ENCODE data around the gene ACTRT2.

Gene ACTRT2

DNA sequence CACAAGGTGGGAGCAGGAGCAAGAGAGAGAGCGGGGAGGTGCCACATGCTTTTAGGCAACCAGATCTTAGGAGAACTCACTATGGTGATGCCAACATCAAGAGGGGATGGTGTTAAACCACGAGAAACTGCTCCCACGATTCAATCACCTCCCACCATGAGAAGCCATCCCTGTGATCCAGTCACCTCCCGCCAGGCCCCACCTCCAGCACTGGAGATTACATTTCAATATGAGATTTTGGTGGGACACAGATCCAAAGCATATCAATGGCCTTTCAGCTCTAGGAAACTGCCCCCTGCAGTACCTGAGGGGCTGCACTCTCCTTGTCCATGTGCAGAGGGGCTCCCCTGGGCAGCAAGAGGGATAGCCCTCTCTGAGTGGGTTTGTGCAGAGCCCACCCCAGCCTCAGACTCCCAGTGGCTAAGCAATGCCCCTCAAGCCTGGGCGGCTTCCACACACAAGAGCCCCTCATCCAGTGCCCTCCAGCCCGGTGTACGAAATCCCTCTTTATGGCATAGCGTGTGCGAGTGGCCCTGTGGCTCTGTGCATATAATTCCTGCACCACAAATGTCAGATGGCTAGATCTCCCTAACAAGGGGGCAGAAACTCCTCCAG, 32.2 kb downstream of the ACTRT2 start:
- H3K9me3 ChIP-seq (ENCODE audit: insufficient read depth, low read depth, low read length): peaks cover 14% of the 10 kb centered on the region
- no peak overlapping the region for H2AFZ ChIP-seq (ENCODE audit: insufficient read depth, low read length, poor library complexity)
- H2BK12ac ChIP-seq (ENCODE audit: low read length): no peak overlapping the region
- no peak overlapping the region for H2AK5ac ChIP-seq (ENCODE audit: low read length)
- no peaks in the 10 kb centered on the region for H3K79me1 ChIP-seq (ENCODE audit: low read length)
- H3K4me2 ChIP-seq (ENCODE audit: low read length): no peak overlapping the region
- no peak overlapping the region for H3K4ac ChIP-seq (ENCODE audit: low read depth, low read length)
- no peak overlapping the region for H4K8ac ChIP-seq (ENCODE audit: low read depth, low read length)
- no peak for DNase-seq
- no peak overlapping the region for H4K12ac ChIP-seq (ENCODE audit: low read depth, low read length)
- H3K18ac ChIP-seq (ENCODE audit: low read length): no peak overlapping the region
- H3K14ac ChIP-seq (ENCODE audit: low read length): no peak overlapping the region
- no peaks in the 10 kb centered on the region for H3K4me1 ChIP-seq (ENCODE audit: control insufficient read depth in 1 of 2, insufficient read depth in 2 of 2, low read length in 2 of 2)
- H3K27ac ChIP-seq (ENCODE audit: low read depth, low read length): no peak overlapping the region
- no peaks in the 10 kb centered on the region for H3K36me3 ChIP-seq (ENCODE audit: control insufficient read depth in 1 of 2, insufficient read depth in 2 of 2, low read length in 2 of 2)
- no peak overlapping the region for H2BK5ac ChIP-seq (ENCODE audit: low read depth, low read length, poor library complexity)
- H3K4me3 ChIP-seq (ENCODE audit: low read depth, low read length): no peak overlapping the region
- H3K79me2 ChIP-seq (ENCODE audit: control insufficient read depth, insufficient read depth, low read length, poor library complexity): no peaks in the 10 kb centered on the region
- no peak overlapping the region for H4K91ac ChIP-seq (ENCODE audit: low read depth, low read length)
- no peak overlapping the region for H3K9ac ChIP-seq (ENCODE audit: low read length)
- H2BK120ac ChIP-seq (ENCODE audit: insufficient read depth, low read length, poor library complexity): no peak overlapping the region
- no CpG with 5 or more reads among the region's 9 CpGs for WGBS (ENCODE audit: extremely low coverage, insufficient coverage, insufficient read length)
- H3K27me3 ChIP-seq (ENCODE audit: insufficient read depth, low read length): no peaks in the 10 kb centered on the region
- no peak overlapping the region for H3K23ac ChIP-seq (ENCODE audit: low read length)

DNA sequence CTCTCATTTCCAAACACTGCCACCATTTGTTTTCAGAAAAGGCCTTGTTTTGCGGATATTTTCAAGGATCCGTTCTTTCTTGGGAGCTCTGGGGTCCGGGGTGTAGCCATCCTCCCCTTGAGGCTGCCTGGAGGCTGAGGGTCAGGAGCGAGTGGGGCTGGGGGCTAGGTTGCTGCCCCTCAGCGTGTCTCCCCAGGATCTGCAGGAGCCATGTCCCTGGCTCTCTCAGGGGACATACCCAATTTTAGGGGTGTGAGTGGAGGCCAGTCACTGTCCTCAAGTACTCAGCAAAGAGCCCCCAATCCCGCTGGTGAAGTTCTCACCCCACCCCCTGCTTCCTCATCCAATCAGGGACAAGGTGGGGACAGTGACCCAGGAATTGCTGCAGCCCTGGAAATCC, 32.7 kb downstream of the ACTRT2 start:
- Histone ChIP-seq H3K79me2 (ENCODE audit: control insufficient read depth, insufficient read depth, low read length, poor library complexity) (no peaks in the 10 kb centered on the region), H3K79me1 (ENCODE audit: low read length) (no peaks in the 10 kb centered on the region), H3K4me2 (ENCODE audit: low read length) (no peak overlapping the region), H3K4me3 (ENCODE audit: low read depth, low read length) (no peak overlapping the region), H3K18ac (ENCODE audit: low read length) (no peak overlapping the region), H4K91ac (ENCODE audit: low read depth, low read length) (no peak overlapping the region), H4K8ac (ENCODE audit: low read depth, low read length) (no peak overlapping the region), H3K9ac (ENCODE audit: low read length) (no peak overlapping the region), H3K14ac (ENCODE audit: low read length) (no peak overlapping the region), H3K27me3 (ENCODE audit: insufficient read depth, low read length) (no peaks in the 10 kb centered on the region), H4K12ac (ENCODE audit: low read depth, low read length) (no peak overlapping the region), H3K23ac (ENCODE audit: low read length) (no peak overlapping the region), H3K36me3 (ENCODE audit: control insufficient read depth in 1 of 2, insufficient read depth in 2 of 2, low read length in 2 of 2) (no peaks in the 10 kb centered on the region), H2BK120ac (ENCODE audit: insufficient read depth, low read length, poor library complexity) (no peak overlapping the region), H2AFZ (ENCODE audit: insufficient read depth, low read length, poor library complexity) (no peak overlapping the region), H3K4me1 (ENCODE audit: control insufficient read depth in 1 of 2, insufficient read depth in 2 of 2, low read length in 2 of 2) (no peaks in the 10 kb centered on the region), H2BK12ac (ENCODE audit: low read length) (no peak overlapping the region), H2AK5ac (ENCODE audit: low read length) (no peak overlapping the region), H2BK5ac (ENCODE audit: low read depth, low read length, poor library complexity) (no peak overlapping the region), H3K4ac (ENCODE audit: low read depth, low read length) (no peak overlapping the region), H3K27ac (ENCODE audit: low read depth, low read length) (no peak overlapping the region), H3K9me3 (ENCODE audit: insufficient read depth, low read depth, low read length) (peaks cover 16% of the 10 kb centered on the region)
- WGBS (ENCODE audit: extremely low coverage, insufficient coverage, insufficient read length): no CpG with 5 or more reads among the region's 6 CpGs
- DNase-seq: no peak

DNA sequence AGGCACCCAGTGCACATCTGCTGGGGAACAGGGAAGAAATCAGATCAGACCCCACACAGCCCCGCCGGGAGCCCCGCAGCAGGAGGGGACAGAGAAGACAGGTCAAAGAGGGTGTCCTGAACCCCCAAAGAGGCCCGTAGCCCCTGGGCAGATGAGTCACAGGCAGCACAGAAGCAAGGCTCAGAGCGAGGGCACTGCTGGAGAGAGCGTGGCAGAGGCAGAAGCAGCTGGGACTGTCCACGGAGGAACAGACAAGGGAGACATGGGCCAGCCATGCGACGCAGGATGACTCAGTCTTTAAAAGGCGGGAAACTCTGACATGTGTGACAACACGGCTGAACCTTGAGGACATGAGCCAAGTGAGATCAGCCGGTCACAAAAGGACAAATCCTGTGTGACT, 33.2 kb downstream of the ACTRT2 start:
- no peak overlapping the region for H2BK120ac ChIP-seq (ENCODE audit: insufficient read depth, low read length, poor library complexity)
- WGBS (ENCODE audit: extremely low coverage, insufficient coverage, insufficient read length): no CpG with 5 or more reads among the region's 12 CpGs
- H3K4ac ChIP-seq (ENCODE audit: low read depth, low read length): no peak overlapping the region
- H4K91ac ChIP-seq (ENCODE audit: low read depth, low read length): no peak overlapping the region
- no peaks in the 10 kb centered on the region for H3K79me1 ChIP-seq (ENCODE audit: low read length)
- no peak overlapping the region for H3K23ac ChIP-seq (ENCODE audit: low read length)
- no peaks in the 10 kb centered on the region for H3K4me1 ChIP-seq (ENCODE audit: control insufficient read depth in 1 of 2, insufficient read depth in 2 of 2, low read length in 2 of 2)
- H3K14ac ChIP-seq (ENCODE audit: low read length): no peak overlapping the region
- H2AFZ ChIP-seq (ENCODE audit: insufficient read depth, low read length, poor library complexity): no peak overlapping the region
- no peak for DNase-seq
- H3K36me3 ChIP-seq (ENCODE audit: control insufficient read depth in 1 of 2, insufficient read depth in 2 of 2, low read length in 2 of 2): no peaks in the 10 kb centered on the region
- H3K79me2 ChIP-seq (ENCODE audit: control insufficient read depth, insufficient read depth, low read length, poor library complexity): no peaks in the 10 kb centered on the region
- H3K4me3 ChIP-seq (ENCODE audit: low read depth, low read length): no peak overlapping the region
- peaks cover 16% of the 10 kb centered on the region for H3K9me3 ChIP-seq (ENCODE audit: insufficient read depth, low read depth, low read length)
- H2BK12ac ChIP-seq (ENCODE audit: low read length): no peak overlapping the region
- no peak overlapping the region for H3K9ac ChIP-seq (ENCODE audit: low read length)
- H3K18ac ChIP-seq (ENCODE audit: low read length): no peak overlapping the region
- no peak overlapping the region for H4K12ac ChIP-seq (ENCODE audit: low read depth, low read length)
- no peak overlapping the region for H2AK5ac ChIP-seq (ENCODE audit: low read length)
- H3K4me2 ChIP-seq (ENCODE audit: low read length): no peak overlapping the region
- H4K8ac ChIP-seq (ENCODE audit: low read depth, low read length): no peak overlapping the region
- H3K27ac ChIP-seq (ENCODE audit: low read depth, low read length): no peak overlapping the region
- H3K27me3 ChIP-seq (ENCODE audit: insufficient read depth, low read length): no peaks in the 10 kb centered on the region
- H2BK5ac ChIP-seq (ENCODE audit: low read depth, low read length, poor library complexity): no peak overlapping the region

DNA sequence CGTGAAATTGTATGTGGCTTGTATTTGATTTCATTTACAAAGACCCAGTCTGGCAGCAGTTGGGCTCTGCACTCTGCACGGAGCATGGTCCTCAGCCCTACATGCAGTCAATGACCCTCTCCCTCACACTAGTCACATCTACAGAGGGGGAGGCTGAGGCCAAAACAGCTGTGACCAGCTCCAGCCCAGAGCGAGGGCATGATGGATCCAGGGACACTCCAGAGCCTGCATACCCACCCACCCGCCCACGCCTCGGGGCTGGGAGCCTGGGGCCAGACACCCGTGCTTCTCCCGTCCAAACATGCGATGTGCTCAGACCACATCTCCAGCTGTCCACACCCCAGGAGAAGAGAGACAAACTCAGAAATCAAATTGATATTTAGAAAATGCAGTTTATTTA, 33.8 kb downstream of the ACTRT2 start:
- no CpG with 5 or more reads among the region's 9 CpGs for WGBS (ENCODE audit: extremely low coverage, insufficient coverage, insufficient read length)

More for the DNA sequence above, 33.8 kb downstream of the ACTRT2 start:
- Histone ChIP-seq H2AFZ (ENCODE audit: insufficient read depth, low read length, poor library complexity) (no peak overlapping the region), H3K27me3 (ENCODE audit: insufficient read depth, low read length) (no peaks in the 10 kb centered on the region), H3K36me3 (ENCODE audit: control insufficient read depth in 1 of 2, insufficient read depth in 2 of 2, low read length in 2 of 2) (no peaks in the 10 kb centered on the region), H3K9ac (ENCODE audit: low read length) (no peak overlapping the region), H3K23ac (ENCODE audit: low read length) (no peak overlapping the region), H2BK120ac (ENCODE audit: insufficient read depth, low read length, poor library complexity) (no peak overlapping the region), H2BK5ac (ENCODE audit: low read depth, low read length, poor library complexity) (no peak overlapping the region), H3K18ac (ENCODE audit: low read length) (no peak overlapping the region), H2AK5ac (ENCODE audit: low read length) (no peak overlapping the region), H2BK12ac (ENCODE audit: low read length) (no peak overlapping the region), H3K9me3 (ENCODE audit: insufficient read depth, low read depth, low read length) (peaks cover 16% of the 10 kb centered on the region), H3K4ac (ENCODE audit: low read depth, low read length) (no peak overlapping the region), H3K14ac (ENCODE audit: low read length) (no peak overlapping the region), H3K4me1 (ENCODE audit: control insufficient read depth in 1 of 2, insufficient read depth in 2 of 2, low read length in 2 of 2) (no peaks in the 10 kb centered on the region), H3K4me2 (ENCODE audit: low read length) (no peak overlapping the region), H3K27ac (ENCODE audit: low read depth, low read length) (no peak overlapping the region), H3K79me2 (ENCODE audit: control insufficient read depth, insufficient read depth, low read length, poor library complexity) (no peaks in the 10 kb centered on the region), H3K79me1 (ENCODE audit: low read length) (no peaks in the 10 kb centered on the region), H4K8ac (ENCODE audit: low read depth, low read length) (no peak overlapping the region), H3K4me3 (ENCODE audit: low read depth, low read length) (no peak overlapping the region), H4K12ac (ENCODE audit: low read depth, low read length) (no peak overlapping the region), H4K91ac (ENCODE audit: low read depth, low read length) (no peak overlapping the region)
- no peak for DNase-seq
